C1 segment of cervical spinal cord (tissue), 14 donors: Measurements from ENCODE around the gene ARVCF.

Experiments used
- DNase-seq, 14 donors: peaks; one replicate each; lab custom pipeline; 2025; lab: John Stamatoyannopoulos, UW

The ARVCF gene

GRCh38 chr22:19973551-19974267, 42.9 kb downstream of the ARVCF start:
- DNase-seq = no peak

- no peak for DNase-seq
Observed at GRCh38 chr22:19972652-19973550, 43.7 kb downstream of the ARVCF start.

- DNase-seq = no peak
Observed at GRCh38 chr22:19972251-19972650, 44.4 kb downstream of the ARVCF start.

- DNase-seq = no peak
Observed at GRCh38 chr22:19971276-19972124, 45.1 kb downstream of the ARVCF start.

GRCh38 chr22:19970479-19971275, 45.9 kb downstream of the ARVCF start:
- DNase-seq = peak in 11 of 14 donors; percentile 19 to 74 (median 49)

- DNase-seq = no peak
Observed at GRCh38 chr22:19970031-19970478, 46.6 kb downstream of the ARVCF start.

GRCh38 chr22:19969141-19969928, 47.3 kb downstream of the ARVCF start:
- DNase-seq = no peak

GRCh38 chr22:19968450-19968891, 48.2 kb downstream of the ARVCF start:
- DNase-seq = no peak

GRCh38 chr22:19967850-19968449, 48.7 kb downstream of the ARVCF start:
- no peak for DNase-seq

GRCh38 chr22:19966908-19967750, 49.5 kb downstream of the ARVCF start:
- DNase-seq = no peak

GRCh38 chr22:19965771-19966709, 50.6 kb downstream of the ARVCF start:
- DNase-seq = no peak

- no peak for DNase-seq
Observed at GRCh38 chr22:19964701-19965386, 51.8 kb downstream of the ARVCF start.

- no peak for DNase-seq
Observed at GRCh38 chr22:19963863-19964642, 52.6 kb downstream of the ARVCF start.

GRCh38 chr22:19962909-19963806, 53.5 kb downstream of the ARVCF start:
- no peak for DNase-seq
